ENCODE measurements around the gene LTB4R.

Gene LTB4R

GRCh38 chr14:24279301-24280186 lies 31.8 kb upstream of the LTB4R start:
- no peak for DNase-seq

DNA sequence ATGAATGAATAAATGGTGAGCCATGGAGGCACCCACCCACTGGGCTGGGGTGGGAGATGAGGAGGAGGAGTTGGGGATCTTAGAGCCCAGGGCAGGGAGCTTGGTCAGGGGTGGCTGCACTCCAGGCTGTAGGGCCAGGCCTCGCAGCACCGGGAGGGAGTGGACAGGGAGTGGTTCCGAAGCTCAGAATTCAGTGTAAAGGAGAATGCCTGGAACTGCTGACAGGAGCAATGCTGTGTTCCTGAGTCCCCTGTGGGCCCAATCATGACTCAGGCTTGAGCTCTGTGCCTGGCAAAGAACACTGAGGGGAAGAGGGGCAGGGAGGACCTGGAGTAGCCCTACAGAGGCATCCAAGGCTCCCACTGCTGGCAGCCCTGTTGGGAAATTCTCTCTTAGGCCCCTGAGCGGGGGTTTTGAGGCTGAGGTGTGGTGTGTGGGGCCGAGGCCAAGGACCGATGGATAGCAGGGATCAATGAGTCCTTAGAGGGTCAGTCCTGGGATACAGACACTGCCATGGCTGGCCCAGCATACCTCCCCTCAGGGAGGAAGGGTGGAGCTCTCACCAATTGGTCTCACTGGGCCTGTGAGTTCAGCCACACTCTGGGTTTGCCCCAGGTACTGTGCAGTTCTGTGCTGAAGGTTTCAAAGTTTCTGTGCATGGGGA lies 30.4 kb upstream of the LTB4R start:
- DNase-seq: no peak

GRCh38 chr14:24281636-24282035 lies 29.7 kb upstream of the LTB4R start:
- no peak for DNase-seq

DNA sequence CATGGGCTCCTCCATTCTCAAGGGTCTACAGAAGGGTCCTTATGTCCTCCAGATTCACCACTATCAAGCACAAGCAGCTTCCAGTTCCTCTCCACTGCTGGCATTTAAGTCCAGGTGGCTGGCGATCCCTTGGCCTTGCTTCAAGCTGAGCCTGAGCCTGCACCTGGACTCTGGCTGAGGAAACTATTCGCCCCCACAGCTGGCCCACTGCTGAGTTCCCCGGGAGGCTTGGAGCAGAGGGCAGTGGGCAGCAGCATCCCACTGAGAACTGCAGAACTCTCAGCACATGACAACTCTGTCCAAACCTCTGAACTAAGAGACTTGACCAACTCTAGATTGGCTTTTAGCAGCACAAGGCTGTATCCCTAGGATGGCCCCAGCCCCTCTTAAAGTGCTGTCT lies 28.6 kb upstream of the LTB4R start:
- no peak for DNase-seq

- no peak for DNase-seq
These were observed 27.4 kb upstream of the LTB4R start for GRCh38 chr14:24283796-24284460.

DNA sequence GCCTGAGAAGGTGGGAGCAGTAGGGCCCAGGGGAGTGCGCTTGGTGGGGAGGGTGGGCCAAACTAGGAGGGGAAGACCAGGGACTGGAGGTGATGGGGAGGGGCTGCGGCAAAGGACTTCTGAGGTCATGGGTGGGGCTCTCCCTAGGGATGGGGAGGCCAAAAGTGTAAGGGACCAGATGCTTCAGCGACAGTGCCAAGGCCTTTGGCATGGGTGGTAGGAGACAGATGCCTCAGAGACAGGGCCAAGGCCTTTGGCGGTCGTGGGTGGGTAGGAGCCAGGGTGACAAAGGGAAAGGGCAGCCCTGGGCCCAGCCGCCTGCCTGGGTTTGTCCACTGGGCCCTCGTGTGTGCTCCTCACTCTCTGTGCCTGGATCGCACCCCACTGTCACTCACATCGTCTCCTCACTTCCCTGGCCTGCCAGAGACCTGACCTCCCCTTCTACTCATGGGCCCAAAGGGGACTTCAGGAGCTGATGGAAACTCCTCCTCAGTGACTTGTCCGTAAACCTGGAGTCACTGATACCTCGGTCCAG lies 26.7 kb upstream of the LTB4R start:
- DNase-seq: no peak

GRCh38 chr14:24285351-24285750 lies 26.0 kb upstream of the LTB4R start:
- no peak for DNase-seq

DNA sequence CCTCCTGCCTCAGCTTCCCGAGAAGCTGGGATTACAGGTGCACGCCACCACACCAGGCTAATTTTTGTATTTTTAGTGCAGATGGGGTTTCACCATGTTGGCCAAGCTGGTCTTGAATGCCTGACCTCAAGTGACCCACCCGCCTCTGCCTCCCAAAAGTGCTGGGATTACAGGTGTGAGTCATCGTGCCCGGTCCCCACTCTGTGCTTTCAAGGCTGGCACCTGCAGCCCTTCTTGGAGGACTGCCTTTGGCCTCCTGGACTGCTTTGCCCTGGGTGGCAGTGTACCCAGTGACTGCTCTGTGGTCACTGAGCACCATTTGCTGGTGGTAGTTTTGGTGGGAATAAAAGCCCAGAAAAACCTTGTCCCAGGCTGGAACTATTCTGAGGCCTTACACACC lies 24.3 kb upstream of the LTB4R start:
- DNase-seq: no peak

DNA sequence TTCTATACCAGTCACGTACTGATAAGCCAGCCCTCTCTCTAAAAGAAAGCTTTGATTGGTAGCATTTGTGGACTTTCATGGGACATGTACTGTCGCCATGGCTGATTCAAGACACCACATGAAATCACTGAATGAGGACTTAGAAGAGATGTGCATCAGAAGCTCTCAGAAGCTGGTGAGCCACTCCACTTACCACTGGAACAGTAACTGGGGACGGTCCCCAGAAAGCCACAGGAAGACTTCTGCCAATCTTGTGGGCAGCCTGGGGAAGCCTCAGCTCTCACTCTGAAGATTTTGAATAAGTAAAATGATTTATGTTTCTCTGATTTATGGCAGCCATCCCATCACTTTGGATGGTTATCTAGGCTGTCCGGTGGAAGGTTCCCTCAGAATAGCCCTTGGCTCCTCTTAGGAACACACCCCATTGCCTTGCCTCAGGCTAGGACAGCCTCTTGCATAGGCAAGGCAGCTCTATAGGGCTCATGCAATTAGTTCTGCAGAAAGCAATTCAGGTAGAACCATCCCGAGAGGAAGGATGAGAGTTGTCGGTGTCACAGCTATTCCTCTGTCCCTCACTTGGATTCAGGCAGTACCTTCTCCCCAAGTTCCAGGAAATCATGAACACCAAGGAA lies 21.5 kb upstream of the LTB4R start:
- no peak for DNase-seq

DNA sequence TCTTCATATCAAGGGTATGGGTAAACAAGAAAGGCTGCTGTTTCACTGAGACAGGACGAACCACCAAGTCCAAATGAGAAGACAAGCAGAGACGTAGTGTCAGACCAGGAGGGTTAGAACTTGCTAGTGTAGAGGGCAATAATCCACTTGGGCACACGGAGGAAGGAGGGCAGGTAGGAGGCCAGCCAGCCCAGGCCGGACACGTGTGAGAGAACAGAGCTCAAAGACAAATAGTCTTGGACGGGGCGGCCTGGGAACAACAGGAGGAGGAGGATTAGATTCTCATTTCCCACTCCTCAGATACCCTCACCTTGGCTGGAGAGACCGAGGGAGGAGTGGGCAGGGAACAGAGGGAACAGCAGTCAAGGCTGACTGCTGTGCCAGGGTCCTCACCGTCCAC lies 20.6 kb upstream of the LTB4R start:
- no peak for DNase-seq

DNA sequence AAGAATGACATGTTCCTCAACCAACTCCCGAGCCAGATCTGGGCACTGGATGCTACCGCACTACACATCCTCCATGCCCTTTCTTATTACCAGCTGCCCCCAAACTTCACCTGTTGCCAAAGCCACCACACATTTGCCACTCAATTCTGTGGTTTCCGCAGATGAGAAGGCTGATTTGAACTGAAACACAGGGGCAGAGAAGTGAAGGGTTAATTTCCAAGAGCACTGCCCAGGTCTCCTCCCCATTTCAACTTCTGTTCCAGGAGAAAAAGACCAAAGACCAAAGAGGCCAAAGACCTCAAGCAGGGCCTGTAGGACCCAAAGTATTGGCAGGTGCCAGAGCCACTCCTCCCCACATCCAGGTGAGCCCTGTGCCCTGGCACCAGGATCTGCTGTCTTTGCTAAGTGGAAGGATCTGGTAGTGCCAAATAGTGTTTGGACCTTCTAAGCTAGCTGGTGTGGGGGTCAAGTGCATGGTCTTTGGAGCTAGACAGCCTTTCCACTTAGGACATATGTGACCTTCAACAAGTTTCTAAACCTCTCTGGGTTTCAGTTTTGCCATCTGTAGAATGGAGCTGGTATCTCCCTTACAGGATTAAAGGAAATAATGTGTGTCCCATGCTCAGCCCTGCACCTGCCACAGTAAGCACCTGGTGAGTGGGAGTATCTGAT lies 19.7 kb upstream of the LTB4R start:
- DNase-seq: no peak

DNA sequence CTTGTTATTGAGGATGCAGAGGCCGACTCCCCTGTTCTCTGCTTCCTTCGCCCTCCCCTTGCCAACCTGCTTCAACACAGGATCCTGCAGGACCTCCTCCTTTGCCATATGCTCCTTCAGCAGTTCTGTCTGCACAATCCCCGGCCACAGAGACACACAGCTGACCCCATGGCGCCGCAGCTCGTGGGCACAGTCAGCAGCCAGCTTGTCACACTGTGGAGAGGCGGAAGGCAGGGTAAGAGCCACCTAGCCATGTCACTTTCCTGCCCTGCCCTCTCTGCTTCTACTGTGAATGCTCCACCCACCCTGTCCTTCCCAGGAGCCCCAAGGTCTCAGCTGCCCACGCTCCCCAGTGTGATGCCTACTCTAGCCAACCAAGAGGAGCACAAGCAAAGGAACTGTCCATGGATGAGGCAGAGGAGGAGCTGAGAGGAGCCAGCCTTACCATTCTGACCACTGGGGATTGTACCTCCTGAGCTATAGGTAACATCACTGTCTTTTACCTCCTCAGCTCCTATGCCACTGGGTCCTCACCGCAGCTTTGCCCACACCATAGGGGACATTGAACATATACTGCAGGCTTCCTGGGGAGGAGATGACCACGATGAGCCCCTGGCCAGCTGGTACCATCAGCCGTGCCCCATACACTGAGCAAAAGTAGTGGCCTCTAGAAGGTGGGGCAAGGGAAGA lies 19.0 kb upstream of the LTB4R start:
- no peak for DNase-seq

GRCh38 chr14:24293525-24293924 lies 17.8 kb upstream of the LTB4R start:
- no peak for DNase-seq

DNA sequence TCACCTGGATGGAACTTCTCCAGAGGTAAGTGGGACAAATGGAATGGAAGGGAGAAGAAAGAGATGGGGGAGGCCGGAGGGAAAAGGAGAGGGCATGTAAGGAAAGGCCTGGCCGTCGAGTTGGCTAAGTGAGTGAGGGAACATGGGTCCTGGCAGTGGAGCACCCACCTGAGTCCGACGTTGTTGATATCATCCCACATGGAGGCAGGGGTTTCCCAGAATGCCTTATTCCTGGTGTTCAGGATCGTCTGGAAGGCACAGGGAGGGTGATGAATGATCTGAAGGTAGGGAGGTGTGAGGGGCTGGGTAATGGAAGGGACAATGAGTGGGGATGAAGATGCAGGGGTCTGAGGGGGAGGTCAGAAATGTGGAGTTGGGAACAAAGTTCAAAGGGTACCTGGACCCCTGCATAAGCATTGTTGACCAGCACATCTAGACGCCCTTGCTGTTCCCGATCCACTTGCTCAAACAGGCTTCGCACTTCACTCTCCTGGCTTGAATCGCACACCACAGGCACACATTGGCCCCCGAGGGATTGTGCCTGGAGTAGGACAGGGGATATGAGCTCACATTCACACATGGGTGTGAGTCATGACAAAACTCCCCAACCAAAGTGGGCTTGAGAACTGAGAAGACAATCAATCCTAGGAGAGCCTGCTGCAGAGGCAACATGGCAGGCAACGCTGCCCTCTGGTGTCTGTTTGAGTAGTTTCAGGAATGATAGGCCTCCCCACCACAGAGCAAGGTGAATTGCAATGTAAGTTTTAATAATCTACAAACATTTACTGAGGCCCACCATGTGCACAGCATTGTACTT lies 14.8 kb upstream of the LTB4R start:
- DNase-seq: peak; percentile 76

DNA sequence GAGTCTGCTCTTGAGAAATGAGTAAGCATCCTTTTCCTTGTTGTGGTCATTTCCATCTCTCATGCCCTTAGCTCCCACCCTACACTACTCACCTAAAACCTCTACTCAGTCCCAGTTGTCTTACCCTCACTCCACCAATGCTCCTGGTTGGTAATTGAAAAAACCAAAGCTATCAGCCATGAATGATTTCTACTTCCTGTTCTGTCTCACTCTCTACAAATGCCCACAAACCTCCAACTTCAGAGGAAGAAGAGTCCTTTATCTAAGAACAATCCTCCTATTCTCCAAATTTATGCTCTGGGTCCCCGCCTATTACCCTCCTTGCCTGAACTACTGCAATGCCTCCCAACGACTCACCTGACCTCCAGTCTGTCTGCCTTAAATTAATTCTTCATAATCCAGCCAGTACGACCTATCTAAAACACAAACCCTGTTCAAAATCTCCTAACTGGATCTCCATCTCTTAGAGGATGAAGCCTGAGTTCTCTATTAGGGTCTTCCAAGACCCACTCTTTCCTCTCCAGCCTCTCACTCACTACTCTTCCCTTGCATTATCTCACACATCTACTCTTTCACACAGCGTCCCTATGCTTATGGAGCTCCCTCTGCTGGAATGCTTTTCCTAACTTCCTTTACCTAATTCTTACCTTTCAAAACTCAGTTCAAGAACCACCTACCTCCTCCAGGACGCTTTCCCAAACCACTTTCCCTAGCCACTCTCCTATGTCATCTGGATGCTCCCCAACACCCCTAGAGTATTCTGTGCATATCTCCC lies 13.9 kb upstream of the LTB4R start:
- DNase-seq: no peak

DNA sequence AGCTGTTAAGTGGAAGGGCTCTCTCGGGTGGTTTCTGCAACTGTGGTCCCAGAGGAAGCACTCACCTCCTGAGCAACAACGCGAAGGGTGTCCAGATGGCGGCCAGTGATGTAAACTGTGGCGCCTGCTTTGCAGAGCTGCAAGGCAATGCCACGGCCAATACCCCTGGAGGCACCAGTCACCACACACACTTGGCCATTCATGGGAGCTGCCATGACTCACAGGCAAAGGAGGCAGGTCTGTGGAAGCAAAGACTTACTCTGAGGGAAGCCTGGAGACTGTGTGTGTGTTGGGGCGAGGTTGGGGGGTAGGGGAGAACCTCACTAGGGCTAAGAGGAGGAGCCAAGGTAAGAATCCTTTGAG lies 12.4 kb upstream of the LTB4R start:
- DNase-seq: no peak

GRCh38 chr14:24299255-24300191 lies 11.8 kb upstream of the LTB4R start, which contains the start of the genes DHRS1 and NOP9:
Gene DHRS1 (minus strand): TSS chr14:24299780. CDS start chr14:24299106, 674 bp downstream.
Gene NOP9 (plus strand): TSS chr14:24299850. CDS start chr14:24299955, 105 bp downstream.
- DNase-seq: peak; percentile 95

DNA sequence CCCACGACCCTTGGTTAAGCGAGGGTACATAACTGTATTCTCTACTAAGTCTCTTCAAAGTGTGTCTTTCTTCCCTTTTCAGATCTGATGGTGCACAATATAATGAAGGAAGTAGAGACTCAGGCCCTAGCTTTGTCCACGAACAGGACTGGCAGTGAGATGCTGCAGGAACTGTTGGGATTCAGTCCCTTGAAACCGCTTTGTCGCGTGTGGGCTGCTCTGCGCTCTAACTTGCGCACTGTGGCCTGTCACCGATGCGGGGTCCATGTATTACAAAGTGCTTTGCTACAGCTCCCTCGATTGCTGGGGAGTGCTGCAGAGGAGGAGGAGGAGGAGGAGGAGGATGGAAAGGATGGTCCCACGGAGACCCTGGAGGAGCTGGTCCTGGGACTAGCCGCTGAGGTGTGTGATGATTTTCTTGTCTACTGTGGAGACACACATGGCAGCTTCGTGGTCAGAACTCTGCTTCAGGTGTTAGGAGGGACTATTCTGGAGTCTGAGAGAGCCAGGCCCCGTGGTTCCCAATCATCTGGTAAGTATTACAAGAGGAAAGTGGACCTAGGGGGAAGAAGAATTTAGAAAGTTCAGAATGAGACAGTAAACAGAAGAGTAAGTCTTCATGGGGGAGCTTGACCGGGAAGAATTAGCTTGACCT lies 10.8 kb upstream of the LTB4R start:
- no peak for DNase-seq
